ENCODE results near the gene ACAD9. TPM values are rescaled to one million over a fixed set of nuclear protein-coding genes. Genes with fewer than 3 reads are reported as not detected.

The ACAD9 gene
- total RNA-seq, 1 donor from 2014 or later = 32.4 TPM

GRCh38 chr3:128835096-128835495 is 44.3 kb upstream of the ACAD9 start:
- Mint-ChIP-seq H3K36me3 (ENCODE audit: low read depth, unreplicated experiment) (peaks cover 3% of the 10 kb centered on the region), H3K27ac (ENCODE audit: unreplicated experiment) (no peak overlapping the region), H3K4me3 (ENCODE audit: unreplicated experiment) (no peak overlapping the region), H3K4me1 (ENCODE audit: low read depth, unreplicated experiment) (no peaks in the 10 kb centered on the region), H3K9me3 (ENCODE audit: unreplicated experiment) (peaks cover 4% of the 10 kb centered on the region), H3K27me3 (ENCODE audit: low read depth, unreplicated experiment) (peaks cover 2% of the 10 kb centered on the region)
- H3K4me1 ChIP-seq (ENCODE audit: insufficient read depth, low read length) = no peaks in the 10 kb centered on the region
- no peak for TF ChIP-seq CTCF (IDR thresholded peaks at IDR 0.05; ENCODE audit: insufficient read depth, low read depth, low read length)
- no peak for TF ChIP-seq EZH2 (IDR thresholded peaks at IDR 0.05; ENCODE audit: insufficient read depth, low read length)
- H2AFZ ChIP-seq (ENCODE audit: low read depth, low read length) = no peak overlapping the region
- no peak overlapping the region for H3K4me2 ChIP-seq (ENCODE audit: low read length)
- H3K79me2 ChIP-seq (ENCODE audit: insufficient read depth, low read length) = no peaks in the 10 kb centered on the region
- H3K36me3 ChIP-seq (ENCODE audit: insufficient read depth, low read length) = no peaks in the 10 kb centered on the region
- no peak overlapping the region for H3K4me3 ChIP-seq (ENCODE audit: insufficient read depth, low read depth, low read length)
- no peaks in the 10 kb centered on the region for H3K9me3 ChIP-seq (ENCODE audit: insufficient read depth, low read depth, low read length)
- no peak overlapping the region for H3K27ac ChIP-seq (ENCODE audit: low read depth, low read length)
- FAIRE-seq (no peak), DNase-seq (ENCODE audit: low read depth) (no peak)
- no peaks in the 10 kb centered on the region for H4K20me1 ChIP-seq (ENCODE audit: insufficient read depth, low read length)
- no peak overlapping the region for H3K9ac ChIP-seq (ENCODE audit: low read length)
- H3K27me3 ChIP-seq (ENCODE audit: insufficient read depth, low read length) = no peaks in the 10 kb centered on the region

- no peaks in the 10 kb centered on the region for H4K20me1 ChIP-seq (ENCODE audit: insufficient read depth, low read length)
- Mint-ChIP-seq H3K9me3 (ENCODE audit: unreplicated experiment) (peaks cover 6% of the 10 kb centered on the region), H3K36me3 (ENCODE audit: low read depth, unreplicated experiment) (peaks cover 3% of the 10 kb centered on the region), H3K27ac (ENCODE audit: unreplicated experiment) (no peak overlapping the region), H3K4me1 (ENCODE audit: low read depth, unreplicated experiment) (peaks cover 6% of the 10 kb centered on the region), H3K4me3 (ENCODE audit: unreplicated experiment) (no peak overlapping the region), H3K27me3 (ENCODE audit: low read depth, unreplicated experiment) (peaks cover 7% of the 10 kb centered on the region)
- H3K27me3 ChIP-seq (ENCODE audit: insufficient read depth, low read length) = no peaks in the 10 kb centered on the region
- FAIRE-seq (no peak), DNase-seq (ENCODE audit: low read depth) (no peak)
- peaks cover 6% of the 10 kb centered on the region for H3K4me1 ChIP-seq (ENCODE audit: insufficient read depth, low read length)
- no peaks in the 10 kb centered on the region for H3K36me3 ChIP-seq (ENCODE audit: insufficient read depth, low read length)
- no peak overlapping the region for H3K4me2 ChIP-seq (ENCODE audit: low read length)
- no peak overlapping the region for H3K27ac ChIP-seq (ENCODE audit: low read depth, low read length)
- no peak overlapping the region for H3K9ac ChIP-seq (ENCODE audit: low read length)
- no peaks in the 10 kb centered on the region for H3K9me3 ChIP-seq (ENCODE audit: insufficient read depth, low read depth, low read length)
- H2AFZ ChIP-seq (ENCODE audit: low read depth, low read length) = no peak overlapping the region
- TF ChIP-seq CTCF (IDR thresholded peaks at IDR 0.05; ENCODE audit: insufficient read depth, low read depth, low read length) (no peak), EZH2 (IDR thresholded peaks at IDR 0.05; ENCODE audit: insufficient read depth, low read length) (no peak)
- no peaks in the 10 kb centered on the region for H3K79me2 ChIP-seq (ENCODE audit: insufficient read depth, low read length)
- H3K4me3 ChIP-seq (ENCODE audit: insufficient read depth, low read depth, low read length) = no peak overlapping the region
These were observed 37.2 kb upstream of the ACAD9 start for GRCh38 chr3:128841926-128842920.

GRCh38 chr3:128844502-128844901 is 34.9 kb upstream of the ACAD9 start:
- Mint-ChIP-seq H3K4me3 (ENCODE audit: unreplicated experiment) (no peak overlapping the region), H3K4me1 (ENCODE audit: low read depth, unreplicated experiment) (peaks cover 6% of the 10 kb centered on the region)
- TF ChIP-seq CTCF (IDR thresholded peaks at IDR 0.05; ENCODE audit: insufficient read depth, low read depth, low read length) (no peak), EZH2 (IDR thresholded peaks at IDR 0.05; ENCODE audit: insufficient read depth, low read length) (no peak)

More at GRCh38 chr3:128844502-128844901, 34.9 kb upstream of the ACAD9 start:
- no peak for DNase-seq (ENCODE audit: low read depth)
- FAIRE-seq = no peak
- Mint-ChIP-seq H3K27ac (ENCODE audit: unreplicated experiment) (no peak overlapping the region), H3K9me3 (ENCODE audit: unreplicated experiment) (peaks cover 6% of the 10 kb centered on the region), H3K36me3 (ENCODE audit: low read depth, unreplicated experiment) (peaks cover 3% of the 10 kb centered on the region), H3K27me3 (ENCODE audit: low read depth, unreplicated experiment) (peaks cover 11% of the 10 kb centered on the region)
- H3K4me3 ChIP-seq (ENCODE audit: insufficient read depth, low read depth, low read length) = no peak overlapping the region
- no peaks in the 10 kb centered on the region for H4K20me1 ChIP-seq (ENCODE audit: insufficient read depth, low read length)
- no peak overlapping the region for H3K27ac ChIP-seq (ENCODE audit: low read depth, low read length)
- no peak overlapping the region for H3K4me2 ChIP-seq (ENCODE audit: low read length)
- no peak overlapping the region for H2AFZ ChIP-seq (ENCODE audit: low read depth, low read length)
- H3K9ac ChIP-seq (ENCODE audit: low read length) = no peak overlapping the region
- H3K4me1 ChIP-seq (ENCODE audit: insufficient read depth, low read length) = peaks cover 6% of the 10 kb centered on the region
- no peaks in the 10 kb centered on the region for H3K9me3 ChIP-seq (ENCODE audit: insufficient read depth, low read depth, low read length)
- H3K79me2 ChIP-seq (ENCODE audit: insufficient read depth, low read length) = no peaks in the 10 kb centered on the region
- H3K36me3 ChIP-seq (ENCODE audit: insufficient read depth, low read length) = no peaks in the 10 kb centered on the region
- H3K27me3 ChIP-seq (ENCODE audit: insufficient read depth, low read length) = no peaks in the 10 kb centered on the region
